Osteoblast (primary cell): ENCODE measurements around the gene FOXO6. TPM values are rescaled to one million over a fixed set of nuclear protein-coding genes. Genes with fewer than 3 reads are reported as not detected.
A peak's percentile ranks its signal among the peaks of the same experiment; 100 is the strongest.

ENCODE experiments used
- DNase-seq: peaks from one replicate; pipeline ENCODE4 v3.0.0; 2011; ENCODE audit warnings: low spot score, mixed read lengths; ENCODE audit not compliant: insufficient read length; ENCODE audit errors: missing footprints
- H2AFZ ChIP-seq: 2 replicates; pipeline ENCODE4 v1.6.0; 2011; ENCODE audit warnings: mild to moderate bottlenecking, low read length
- H3K27ac ChIP-seq: 2 replicates; pipeline ENCODE4 v1.5.1; 2011; ENCODE audit warnings: mild to moderate bottlenecking, low read depth, low read length, moderate library complexity
- H3K27me3 ChIP-seq: 2 replicates; pipeline ENCODE4 v1.6.0; 2012; ENCODE audit warnings: mild to moderate bottlenecking, control low read depth, inconsistent platforms, low read length, moderate library complexity; ENCODE audit not compliant: insufficient read depth
- H3K36me3 ChIP-seq: 2 replicates; pipeline ENCODE4 v1.5.1; 2011; ENCODE audit warnings: mild to moderate bottlenecking, low read length, control low read depth, moderate library complexity; ENCODE audit not compliant: insufficient read depth
- H3K4me1 ChIP-seq: 2 replicates; pipeline ENCODE4 v1.5.1; 2011; ENCODE audit warnings: mild to moderate bottlenecking, low read length, control low read depth, moderate library complexity; ENCODE audit not compliant: insufficient read depth
- H3K4me2 ChIP-seq: 2 replicates; pipeline ENCODE4 v1.6.0; 2011; ENCODE audit warnings: mild to moderate bottlenecking, low read length; ENCODE audit not compliant: insufficient read depth
- H3K4me3 ChIP-seq: fragments of 200-600 bp; sonication (generic); 3 replicates; pipeline ENCODE4 v1.5.1; 2012; ENCODE audit warnings: mild to moderate bottlenecking, low read length, inconsistent platforms; ENCODE audit not compliant: insufficient read depth
- H3K79me2 ChIP-seq: 2 replicates; pipeline ENCODE4 v1.6.0; 2012; ENCODE audit warnings: mild to moderate bottlenecking, low read length, control low read depth, inconsistent platforms; ENCODE audit not compliant: insufficient read depth
- H3K9me3 ChIP-seq: 2 replicates; pipeline ENCODE4 v1.5.1; 2011; ENCODE audit warnings: low read depth, low read length, control low read depth
- H4K20me1 ChIP-seq: 2 replicates; pipeline ENCODE4 v1.6.0; 2012; ENCODE audit warnings: mild to moderate bottlenecking, low read length, control low read depth; ENCODE audit not compliant: insufficient read depth
- CTCF ChIP-seq: IDR thresholded peaks from 2 replicates; pipeline ENCODE4 v1.5.1; 2011; ENCODE audit warnings: mild to moderate bottlenecking, low read depth, low read length, moderate library complexity; ENCODE audit errors: extremely low read depth
- total RNA-seq: library from RNA; depleted of rRNA; stranded (reverse); fragments of >200 nt; gene quantifications from 2 replicates; pipeline ENCODE4 v1.2.3, GENCODE V29; 2012

FOXO6 gene
- total RNA-seq, 1 donor: not detected

- H2AFZ ChIP-seq: no peak overlapping the region
- H3K79me2 ChIP-seq: no peaks in the 10 kb centered on the region
- no peak overlapping the region for H3K4me3 ChIP-seq
- peaks cover 69% of the 10 kb centered on the region for H3K27me3 ChIP-seq
- H3K27ac ChIP-seq: no peak overlapping the region
- no peaks in the 10 kb centered on the region for H3K9me3 ChIP-seq
- peaks cover 3% of the 10 kb centered on the region for H3K4me1 ChIP-seq
- no peaks in the 10 kb centered on the region for H3K36me3 ChIP-seq
- TF ChIP-seq CTCF: no peak
- peak; percentile 85 for DNase-seq
- H3K4me2 ChIP-seq: no peak overlapping the region
- peaks cover 13% of the 10 kb centered on the region for H4K20me1 ChIP-seq
These were observed 4.0 kb downstream of the FOXO6 start for GRCh38 chr1:41365320-41365633.

GRCh38 chr1:41365772-41366454, 4.7 kb downstream of the FOXO6 start:
- no peak for TF ChIP-seq CTCF
- Histone ChIP-seq H3K4me1 (peaks cover 3% of the 10 kb centered on the region), H2AFZ (no peak overlapping the region), H3K9me3 (no peaks in the 10 kb centered on the region), H3K27me3 (peaks cover 69% of the 10 kb centered on the region), H3K36me3 (no peaks in the 10 kb centered on the region), H3K79me2 (no peaks in the 10 kb centered on the region), H3K4me3 (no peak overlapping the region), H4K20me1 (peaks cover 13% of the 10 kb centered on the region), H3K4me2 (no peak overlapping the region), H3K27ac (no peak overlapping the region)
- peak; percentile 82 for DNase-seq

- H3K27ac ChIP-seq: no peak overlapping the region
- H3K9me3 ChIP-seq: no peaks in the 10 kb centered on the region
- DNase-seq: peak; percentile 66
- no peaks in the 10 kb centered on the region for H3K79me2 ChIP-seq
- H2AFZ ChIP-seq: no peak overlapping the region
- H3K27me3 ChIP-seq: peaks cover 68% of the 10 kb centered on the region
- peaks cover 13% of the 10 kb centered on the region for H4K20me1 ChIP-seq
- peaks cover under 1% of the 10 kb centered on the region for H3K4me1 ChIP-seq
- no peak for TF ChIP-seq CTCF
- no peaks in the 10 kb centered on the region for H3K36me3 ChIP-seq
- no peak overlapping the region for H3K4me3 ChIP-seq
- H3K4me2 ChIP-seq: peak overlapping the region; percentile 23
These were observed 5.4 kb downstream of the FOXO6 start for GRCh38 chr1:41366455-41367287.

- Histone ChIP-seq H3K27me3 (peaks cover 63% of the 10 kb centered on the region), H3K27ac (no peak overlapping the region), H3K9me3 (no peaks in the 10 kb centered on the region), H4K20me1 (peaks cover 13% of the 10 kb centered on the region), H3K79me2 (no peaks in the 10 kb centered on the region), H3K36me3 (no peaks in the 10 kb centered on the region), H3K4me3 (no peak overlapping the region), H3K4me2 (no peak overlapping the region), H2AFZ (no peak overlapping the region), H3K4me1 (no peaks in the 10 kb centered on the region)
- peak; percentile 72 for DNase-seq
- TF ChIP-seq CTCF: no peak
These were observed 6.0 kb downstream of the FOXO6 start for GRCh38 chr1:41367288-41367642.
